A673 (cell line): ENCODE data around the gene MYO18B.

Source experiments
- EZH2 ChIP-seq: fragments of 200-600 bp; sonication (generic); IDR thresholded peaks from 2 replicates; pipeline ENCODE4 v1.6.1; 2017; ENCODE audit warnings: borderline replicate concordance, low read depth, mild to moderate bottlenecking, mixed read lengths, antibody characterized with exemption, low read length; ENCODE audit not compliant: poor library complexity, severe bottlenecking
- TF ChIP-seq, protein P1 (sequence below): fragments of 300-800, 200-600 bp; sonication (generic); conservative IDR thresholded peaks from 2 replicates; pipeline ENCODE4 v1.5.1; 2017; ENCODE audit warnings: low read depth, mild to moderate bottlenecking, antibody characterized with exemption, low read length, moderate library complexity, mixed read lengths

DNA sequence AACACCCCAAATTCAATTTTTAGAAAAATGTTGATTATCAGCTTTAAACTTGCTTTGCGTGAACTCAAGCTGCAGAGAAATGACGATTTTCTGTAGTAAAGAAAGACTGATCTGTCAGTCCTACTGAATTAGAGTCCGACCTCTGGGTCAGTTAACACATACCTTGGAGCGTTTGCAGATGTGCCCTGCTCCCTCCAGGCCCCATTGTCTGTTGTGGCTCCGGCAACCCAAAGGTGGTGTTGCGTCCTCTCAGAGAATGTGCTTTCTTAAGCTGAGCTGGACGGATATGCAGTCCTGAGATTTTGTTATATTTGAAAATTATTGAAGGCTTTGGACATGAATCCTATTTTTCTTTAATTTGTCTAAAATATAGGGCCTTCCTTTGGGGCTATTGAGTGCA is 31.5 kb upstream of the MYO18B start:
- TF ChIP-seq, protein P1, sequence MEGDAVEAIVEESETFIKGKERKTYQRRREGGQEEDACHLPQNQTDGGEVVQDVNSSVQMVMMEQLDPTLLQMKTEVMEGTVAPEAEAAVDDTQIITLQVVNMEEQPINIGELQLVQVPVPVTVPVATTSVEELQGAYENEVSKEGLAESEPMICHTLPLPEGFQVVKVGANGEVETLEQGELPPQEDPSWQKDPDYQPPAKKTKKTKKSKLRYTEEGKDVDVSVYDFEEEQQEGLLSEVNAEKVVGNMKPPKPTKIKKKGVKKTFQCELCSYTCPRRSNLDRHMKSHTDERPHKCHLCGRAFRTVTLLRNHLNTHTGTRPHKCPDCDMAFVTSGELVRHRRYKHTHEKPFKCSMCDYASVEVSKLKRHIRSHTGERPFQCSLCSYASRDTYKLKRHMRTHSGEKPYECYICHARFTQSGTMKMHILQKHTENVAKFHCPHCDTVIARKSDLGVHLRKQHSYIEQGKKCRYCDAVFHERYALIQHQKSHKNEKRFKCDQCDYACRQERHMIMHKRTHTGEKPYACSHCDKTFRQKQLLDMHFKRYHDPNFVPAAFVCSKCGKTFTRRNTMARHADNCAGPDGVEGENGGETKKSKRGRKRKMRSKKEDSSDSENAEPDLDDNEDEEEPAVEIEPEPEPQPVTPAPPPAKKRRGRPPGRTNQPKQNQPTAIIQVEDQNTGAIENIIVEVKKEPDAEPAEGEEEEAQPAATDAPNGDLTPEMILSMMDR: no peak
- TF ChIP-seq EZH2: no peak
